GM21723 (cell line): Measurements from ENCODE around the gene SHC3.

Experiments used
- ATAC-seq: cut with Tn5 transposase; IDR thresholded peaks from one replicate; pipeline ENCODE4 v1.9.1; 2021; ENCODE audit warnings: mild to moderate bottlenecking, moderate library complexity; ENCODE audit not compliant: unreplicated experiment

Gene SHC3

GRCh38 chr9:89186960-89187359, 8.3 kb upstream of the SHC3 start:
- ATAC-seq, result no peak

- ATAC-seq, result no peak
Observed at GRCh38 chr9:89185980-89186379, 7.4 kb upstream of the SHC3 start.

- no peak for ATAC-seq
Observed at GRCh38 chr9:89183146-89183545, 4.5 kb upstream of the SHC3 start.

- no peak for ATAC-seq
Observed at GRCh38 chr9:89182369-89182768, 3.8 kb upstream of the SHC3 start.

- no peak for ATAC-seq
Observed at GRCh38 chr9:89179895-89180734, 1.5 kb upstream of the SHC3 start.

- ATAC-seq, result no peak
Observed at GRCh38 chr9:89179540-89179894, 899 bp upstream of the SHC3 start.

GRCh38 chr9:89178830-89179539, 367 bp upstream of the SHC3 start:
- ATAC-seq, result no peak

- no peak for ATAC-seq
Observed at GRCh38 chr9:89177012-89177943, 1.3 kb downstream of the SHC3 start.

- ATAC-seq, result no peak
Observed at GRCh38 chr9:89175828-89176261, 2.8 kb downstream of the SHC3 start.

GRCh38 chr9:89174291-89174690, 4.3 kb downstream of the SHC3 start:
- ATAC-seq, result no peak

- ATAC-seq, result no peak
Observed at GRCh38 chr9:89173072-89173471, 5.5 kb downstream of the SHC3 start.

GRCh38 chr9:89172398-89172797, 6.2 kb downstream of the SHC3 start:
- ATAC-seq, result no peak

GRCh38 chr9:89171693-89172092, 6.9 kb downstream of the SHC3 start:
- no peak for ATAC-seq

GRCh38 chr9:89171231-89171630, 7.4 kb downstream of the SHC3 start:
- ATAC-seq, result no peak

- ATAC-seq, result no peak
Observed at GRCh38 chr9:89168901-89169813, 9.5 kb downstream of the SHC3 start.

- ATAC-seq, result no peak
Observed at GRCh38 chr9:89167788-89168187, 10.8 kb downstream of the SHC3 start.

GRCh38 chr9:89166852-89167251, 11.8 kb downstream of the SHC3 start:
- ATAC-seq, result no peak

- ATAC-seq, result no peak
Observed at GRCh38 chr9:89165880-89166279, 12.7 kb downstream of the SHC3 start.

- no peak for ATAC-seq
Observed at GRCh38 chr9:89165341-89165740, 13.3 kb downstream of the SHC3 start.

- no peak for ATAC-seq
Observed at GRCh38 chr9:89161221-89161620, 17.4 kb downstream of the SHC3 start.
